Measurements from ENCODE around the gene MRTFA. TPM values are rescaled to one million over a fixed set of nuclear protein-coding genes. Genes with fewer than 3 reads are reported as not detected.
A peak's percentile ranks its signal among the peaks of the same experiment; 100 is the strongest.
"Not testable (repeated sequence)": the region's sequence is repeated elsewhere in the genome, so short reads cannot be mapped to it uniquely, and the experiment has no call there.

Gene MRTFA
- total RNA-seq, 1 donor from 2014 or later = 12.8 TPM

DNA sequence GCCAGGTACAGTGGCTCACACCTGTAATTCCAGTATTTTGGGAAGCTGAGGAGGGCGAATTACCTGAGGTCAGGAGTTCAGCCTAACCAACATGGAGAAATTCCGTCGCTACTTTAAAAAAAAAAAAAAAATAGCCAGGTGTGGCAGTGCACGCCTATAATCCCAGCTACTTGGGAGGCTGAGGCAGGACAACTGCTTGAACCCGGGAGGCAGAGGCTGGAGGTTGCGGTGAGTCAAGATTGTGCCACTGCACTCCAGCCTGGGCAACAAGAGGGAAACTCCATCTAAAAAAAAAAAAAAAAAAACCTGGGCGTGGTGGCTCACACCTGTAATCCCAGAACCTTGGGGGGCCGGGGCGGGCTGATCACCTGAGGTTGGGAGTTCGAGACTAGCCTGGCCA lies 37.8 kb downstream of the MRTFA start:
- not testable (repeated sequence) for ATAC-seq; DNase-seq (ENCODE audit: low spot score)

- no peak for DNase-seq (ENCODE audit: low spot score)
Measured at GRCh38 chr22:40597526-40598430, 38.7 kb downstream of the MRTFA start.

DNA sequence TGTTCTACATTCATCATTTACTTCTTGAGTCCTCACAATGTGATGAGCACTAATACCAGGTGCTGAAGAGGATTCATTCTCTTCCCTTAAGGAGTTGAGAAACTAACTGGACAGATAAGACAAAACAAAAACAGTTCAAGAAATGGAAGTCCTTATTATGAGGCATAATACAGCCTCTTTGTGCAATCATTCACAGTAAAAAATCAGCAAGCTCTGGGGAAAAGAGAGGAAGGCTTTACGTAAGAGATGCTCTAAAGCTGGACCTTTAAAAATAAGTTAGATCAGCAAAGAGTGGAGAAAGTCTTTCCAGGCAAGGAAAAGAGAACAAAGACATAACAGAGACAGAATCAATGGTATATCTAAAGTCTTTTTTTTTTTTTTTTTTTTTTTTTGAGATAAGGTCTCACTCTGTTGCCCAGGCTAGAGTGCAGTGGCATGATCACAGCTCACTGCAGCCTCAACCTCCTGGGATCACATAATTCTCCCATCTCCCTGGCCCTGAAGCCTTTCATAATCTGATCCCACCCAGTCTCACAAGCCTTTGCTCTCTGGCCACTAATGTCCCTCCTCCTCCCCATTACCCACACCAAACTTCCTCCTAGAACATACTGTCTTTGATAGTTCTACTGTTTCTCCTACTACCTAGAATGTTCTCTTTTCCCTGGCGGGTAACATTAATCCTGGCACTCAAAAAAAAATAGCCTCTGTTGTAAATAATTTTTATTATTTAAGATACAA lies 40.9 kb downstream of the MRTFA start:
- ATAC-seq (peak; percentile 19), DNase-seq (ENCODE audit: low spot score) (no peak)

More at GRCh38 chr22:40597526-40598430, 38.7 kb downstream of the MRTFA start:
- peak; percentile 46 for ATAC-seq

DNA sequence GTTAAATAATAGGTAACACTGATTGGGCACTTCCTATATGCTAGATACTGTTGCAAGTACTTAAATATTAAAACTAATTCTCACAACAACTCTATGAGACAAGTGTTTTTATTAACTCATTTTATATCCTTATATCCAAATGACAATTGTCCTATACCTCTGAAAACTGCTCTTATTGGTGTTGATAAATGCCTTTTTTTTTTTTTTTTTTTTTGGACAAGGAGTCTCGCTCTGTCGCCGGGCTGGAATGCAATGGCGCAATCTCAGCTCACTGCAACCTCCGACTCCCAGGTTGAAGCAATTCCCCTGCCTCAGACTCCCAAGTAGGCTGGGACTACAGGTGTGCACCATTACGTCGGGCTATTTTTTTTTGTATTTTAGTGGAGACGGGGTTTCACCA lies 41.6 kb downstream of the MRTFA start:
- no peak for DNase-seq (ENCODE audit: low spot score)
- ATAC-seq = no peak

- no peak for DNase-seq (ENCODE audit: low spot score)
- ATAC-seq = no peak
Measured at GRCh38 chr22:40594346-40594745, 42.2 kb downstream of the MRTFA start.

- ATAC-seq = no peak
- no peak for DNase-seq (ENCODE audit: low spot score)
Measured at GRCh38 chr22:40593460-40594273, 42.9 kb downstream of the MRTFA start.

DNA sequence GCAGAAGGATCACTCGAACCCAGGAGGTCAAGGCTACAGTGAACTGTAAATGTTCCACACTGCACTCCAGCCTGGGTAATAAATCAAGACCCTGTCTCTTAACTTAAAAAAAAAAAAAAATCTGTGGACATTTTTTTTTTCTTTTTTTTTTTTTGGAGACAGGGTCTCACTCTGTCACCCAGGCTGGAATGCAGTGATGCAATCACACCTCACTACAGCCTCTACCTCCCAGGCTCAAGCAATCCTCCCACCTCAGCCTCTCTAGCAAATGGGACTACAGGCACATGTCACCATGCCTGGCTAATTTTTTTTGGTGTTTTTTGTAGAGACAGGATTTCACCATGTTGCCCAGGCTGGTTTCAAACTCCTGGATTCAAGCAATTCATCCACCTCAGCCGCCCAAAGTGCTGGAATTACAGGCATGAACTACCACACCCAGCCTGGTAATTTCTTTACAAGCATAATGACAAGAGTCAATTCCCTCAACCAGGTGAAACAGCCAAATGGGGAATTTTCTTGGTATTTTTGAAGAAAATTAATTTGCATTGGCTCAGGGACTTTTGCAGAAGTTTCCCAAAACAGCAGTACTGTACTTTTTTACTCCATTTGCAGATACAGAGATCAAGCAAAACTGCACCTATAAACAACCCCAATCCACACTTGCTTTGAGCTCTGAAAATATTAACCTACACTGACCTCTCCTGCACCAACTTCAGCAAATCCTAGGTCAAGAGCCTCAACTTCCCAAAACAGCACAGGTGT lies 44.0 kb downstream of the MRTFA start:
- DNase-seq (ENCODE audit: low spot score) = no peak
- ATAC-seq = no peak

- ATAC-seq (peak; percentile 63), DNase-seq (ENCODE audit: low spot score) (no peak)
Measured at GRCh38 chr22:40588726-40589125, 47.8 kb downstream of the MRTFA start.

DNA sequence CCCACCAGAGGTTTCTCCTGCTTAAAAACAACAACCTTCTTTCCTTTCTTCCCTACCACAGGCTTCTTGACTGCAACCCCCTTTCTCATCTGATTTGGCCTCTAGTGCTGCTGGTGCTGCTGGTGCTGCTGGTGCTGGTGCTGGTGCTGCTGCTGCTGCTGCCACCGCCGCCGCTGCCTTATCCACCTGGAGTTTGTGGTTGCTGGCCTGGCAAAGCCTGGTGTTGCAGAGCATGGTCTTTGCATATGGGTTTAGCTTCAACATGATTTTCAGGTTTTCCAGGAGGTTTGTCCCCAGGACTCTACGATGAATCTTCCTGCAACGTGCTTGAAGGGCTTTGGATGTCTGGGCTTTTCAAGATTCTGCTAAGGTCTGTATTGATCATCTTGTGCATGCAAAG lies 49.7 kb downstream of the MRTFA start:
- no peak for ATAC-seq
- DNase-seq (ENCODE audit: low spot score) = no peak

DNA sequence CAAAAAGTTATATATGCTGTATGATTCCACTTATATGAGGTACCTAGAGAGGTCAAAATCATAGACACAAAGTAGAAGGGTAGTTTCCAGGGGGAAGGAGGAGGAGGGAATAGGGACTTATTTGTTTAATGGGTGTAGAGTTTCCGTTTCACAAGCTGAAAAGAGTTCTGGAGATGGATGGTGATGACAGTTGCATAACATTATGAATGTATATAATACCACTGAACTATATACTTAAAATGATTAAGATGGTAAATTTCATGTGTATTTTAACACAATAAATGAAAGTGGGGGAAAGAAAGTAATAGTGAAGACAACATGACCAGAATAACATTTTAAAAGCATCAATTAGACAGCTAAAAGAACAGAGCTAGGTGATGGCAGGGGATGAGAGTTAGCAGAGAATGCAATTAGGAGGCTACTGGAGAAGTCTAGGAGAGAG lies 51.2 kb downstream of the MRTFA start:
- ATAC-seq (no peak), DNase-seq (ENCODE audit: low spot score) (no peak)

DNA sequence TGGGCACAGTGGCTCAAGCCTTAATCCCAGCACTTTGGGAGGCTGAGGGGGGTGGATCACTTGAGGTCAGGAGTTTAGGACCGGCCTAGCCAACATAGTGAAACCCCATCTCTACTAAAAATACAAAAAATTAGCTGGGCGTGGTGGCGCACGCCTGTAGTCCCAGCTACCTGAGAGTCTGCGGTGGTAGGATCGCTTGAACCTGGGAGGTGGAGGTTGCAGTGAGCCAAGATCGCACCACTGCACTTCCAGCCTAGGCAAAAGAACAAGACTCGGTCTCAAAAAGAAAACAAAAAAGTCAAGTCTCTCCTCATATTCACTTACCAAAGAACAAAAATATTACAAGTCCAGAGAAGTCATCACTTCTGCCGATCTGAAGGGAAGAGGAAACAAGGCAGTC lies 51.8 kb downstream of the MRTFA start:
- not testable (repeated sequence) for ATAC-seq; DNase-seq (ENCODE audit: low spot score)

DNA sequence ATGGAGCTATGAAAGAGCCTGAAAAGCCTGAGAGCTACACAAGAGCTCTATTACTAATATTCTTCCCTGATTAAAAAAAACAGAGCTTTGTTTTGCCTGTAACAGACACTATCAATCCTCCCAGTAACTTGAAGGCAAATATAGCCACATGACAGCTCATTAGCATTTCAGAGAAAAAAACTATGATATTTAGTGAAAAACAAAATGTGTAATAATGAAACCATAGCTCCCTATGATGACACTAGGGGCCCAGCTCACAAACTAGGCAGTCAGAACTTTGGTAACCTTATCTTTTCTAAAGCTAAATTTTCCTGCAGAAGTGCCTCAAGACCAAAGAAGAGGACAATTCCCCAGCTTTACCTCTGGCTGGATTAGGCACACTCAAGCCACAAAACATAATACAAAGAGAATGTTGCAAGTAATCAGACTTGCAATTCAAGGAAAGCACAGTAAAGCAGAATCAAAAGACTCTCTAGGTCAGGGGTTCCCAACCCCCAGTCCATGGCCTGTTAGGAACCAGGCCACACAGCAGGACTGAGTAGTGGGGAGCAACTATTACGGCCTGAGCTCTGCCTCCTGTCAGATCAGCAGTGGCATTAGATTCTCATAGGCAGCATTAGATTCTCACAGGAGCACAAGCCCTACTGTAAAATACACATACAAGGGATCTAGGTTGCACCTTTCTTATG lies 53.3 kb downstream of the MRTFA start:
- ATAC-seq (no peak), DNase-seq (ENCODE audit: low spot score) (no peak)

- ATAC-seq (no peak), DNase-seq (ENCODE audit: low spot score) (no peak)
Measured at GRCh38 chr22:40582063-40582462, 54.5 kb downstream of the MRTFA start.

GRCh38 chr22:40580631-40581030 lies 55.9 kb downstream of the MRTFA start:
- no peak for DNase-seq (ENCODE audit: low spot score)
- no peak for ATAC-seq

- DNase-seq (ENCODE audit: low spot score) = no peak
- no peak for ATAC-seq
Measured at GRCh38 chr22:40578171-40578570, 58.3 kb downstream of the MRTFA start.

GRCh38 chr22:40572976-40573375 lies 63.5 kb downstream of the MRTFA start:
- ATAC-seq (peak; percentile 52), DNase-seq (ENCODE audit: low spot score) (no peak)

DNA sequence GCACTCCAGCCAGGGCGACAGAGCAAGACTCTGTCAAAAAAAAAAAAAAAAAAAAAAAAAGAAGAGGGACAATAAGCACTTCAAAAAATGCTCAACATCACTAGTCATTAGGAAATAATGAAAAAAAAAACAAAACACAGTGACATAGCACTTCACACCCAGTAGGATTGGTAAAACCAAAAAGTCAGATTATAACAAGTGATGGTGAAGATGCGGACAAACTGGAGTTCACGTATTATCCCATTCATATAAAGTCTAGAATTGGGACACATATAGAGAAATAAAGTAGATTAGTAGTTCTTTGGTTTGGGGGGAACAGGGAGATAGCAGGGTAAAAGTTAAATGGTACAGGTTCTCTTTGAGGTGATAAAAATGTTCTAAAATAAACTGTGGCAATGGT lies 64.6 kb downstream of the MRTFA start:
- DNase-seq (ENCODE audit: low spot score) (no peak), ATAC-seq (no peak)

DNA sequence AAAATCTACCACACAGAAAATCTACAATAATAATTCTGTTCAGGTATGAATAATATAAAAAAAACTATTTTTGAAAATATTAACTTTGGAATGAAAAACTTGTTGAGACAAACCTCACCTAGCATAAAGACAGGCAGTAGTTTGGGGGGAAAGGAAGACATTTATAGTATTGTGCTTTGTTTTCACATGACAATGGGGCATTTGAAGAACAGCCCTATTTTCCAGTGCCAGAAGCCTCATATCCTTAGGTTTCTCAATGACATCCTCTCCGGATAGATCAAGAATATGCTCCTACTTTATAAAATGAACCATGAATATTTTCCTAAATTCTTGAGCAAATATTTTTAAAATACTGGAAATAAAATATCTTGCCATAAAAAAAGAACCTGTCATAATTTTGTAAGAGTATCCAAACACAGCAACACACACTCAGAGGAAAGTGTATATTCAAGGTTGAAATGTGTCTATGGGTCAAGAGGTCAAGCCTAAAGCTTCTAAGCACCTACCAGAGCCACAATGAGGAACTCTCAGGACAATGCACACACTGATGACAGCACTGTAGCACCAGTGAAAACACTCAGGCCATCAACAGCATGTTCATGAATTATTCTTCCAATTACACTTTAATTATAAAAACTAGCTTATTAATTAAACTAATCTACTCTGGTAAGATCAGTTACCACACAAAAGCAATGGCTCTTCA lies 68.7 kb downstream of the MRTFA start:
- ATAC-seq (no peak), DNase-seq (ENCODE audit: low spot score) (no peak)

GRCh38 chr22:40567106-40567505 lies 69.4 kb downstream of the MRTFA start:
- no peak for ATAC-seq
- no peak for DNase-seq (ENCODE audit: low spot score)

Measured in left lobe of liver (tissue), 2 donors.